Motor neuron (in vitro differentiated cells): ENCODE data around the gene HAGH. TPM values are rescaled to one million over a fixed set of nuclear protein-coding genes. Genes with fewer than 3 reads are reported as not detected.

Experiments used
- ATAC-seq, 8 experiments: fragments of 200-7000 bp; cut with Tn5 transposase; replicated peaks in 6 of 8; 2 replicates each; pipeline ENCODE4 v1.8.0; 2021; ENCODE audit warnings: mild to moderate bottlenecking in 8 of 8, moderate library complexity in 8 of 8
- H3K27ac ChIP-seq, 2 donors: fragments of 250-450 bp; sonication (Bioruptor Pico); 2 replicates each; pipeline ENCODE4 v1.9.0; 2021; ENCODE audit warnings: antibody characterized with exemption in 2 of 2, mild to moderate bottlenecking in 2 of 2, moderate library complexity in 1 of 2
- H3K4me1 ChIP-seq, 2 donors: fragments of 250-450 bp; sonication (Bioruptor Pico); replicated peaks in 1 of 2; 2 replicates each; pipeline ENCODE4 v1.6.1; 2021; ENCODE audit warnings: antibody characterized with exemption in 2 of 2, mild to moderate bottlenecking in 2 of 2, moderate library complexity in 1 of 2
- H3K4me3 ChIP-seq, 5 donors: fragments of 250-450 bp; sonication (Bioruptor Pico); 2 replicates each; pipeline ENCODE4 v1.9.0; 2021; ENCODE audit warnings: antibody characterized with exemption in 5 of 5, mild to moderate bottlenecking in 5 of 5, moderate library complexity in 4 of 5
- WGBS, 10 experiments: fragments of 450-650 bp; shearing (Covaris generic); methylation state at CpG; one replicate each; pipeline ENCODE4 v1.0.0; 2022; 5-methylcytosine and 5-hydroxymethylcytosine counted together
- in situ Hi-C, 9 experiments: fragments of 400-800 bp; cut with MboI; loops; one replicate each; pipeline ENCODE4 v1.15.0; 2021; ENCODE audit warnings: low sequenced_read_pairs in 9 of 9, low pct_unique_long_range_greater_than_20kb in 2 of 9; ENCODE audit not compliant: unreplicated experiment in 9 of 9
- total RNA-seq, 8 experiments: library from RNA; unstranded; fragments of 300-600 nt; gene quantifications; 2 replicates each; pipeline versions ENCODE4 v1.2.3 to v1.2.4, GENCODE V29; 2022

Gene HAGH
- total RNA-seq, 8 experiments from 2014 or later, result 27.8 to 67.6 (median 38.9) TPM

DNA sequence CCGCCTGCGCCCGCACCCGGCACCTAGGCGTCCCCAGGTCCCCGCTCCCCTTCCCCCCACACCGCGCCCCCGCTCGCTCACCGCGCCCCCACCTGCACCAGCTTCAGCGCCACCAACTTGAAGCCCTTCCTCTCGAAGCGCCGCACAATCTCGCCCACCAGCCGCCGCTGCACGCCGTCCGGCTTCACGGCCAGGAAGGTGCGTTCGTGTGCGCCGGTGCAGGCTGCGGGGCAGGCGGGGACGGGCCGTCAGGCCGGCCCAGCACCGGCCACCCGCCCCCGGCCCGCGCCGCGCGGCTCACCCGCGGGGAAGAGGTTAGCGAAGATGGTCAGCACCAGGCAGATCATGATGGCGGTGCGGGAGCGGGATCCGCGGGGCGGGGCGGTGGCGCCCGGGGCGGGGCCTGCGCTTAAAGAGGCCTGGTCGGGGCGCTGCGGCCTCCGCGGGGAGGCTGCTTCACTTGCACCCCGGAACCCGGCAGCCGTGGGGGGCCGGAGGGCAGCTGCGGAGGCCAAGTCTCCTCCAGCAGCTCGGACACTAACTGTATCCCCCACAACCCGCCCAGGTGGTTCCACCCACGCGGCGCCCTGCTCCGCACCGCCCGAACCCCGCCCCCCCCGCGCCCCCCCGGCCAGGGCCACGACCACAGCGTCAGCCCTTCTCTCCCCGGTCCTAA lies 55.3 kb downstream of the HAGH start, which contains the start of gene NME3:
TSS of gene NME3 (minus strand) at position 356 of the 676 bp plus-strand sequence. CDS start at position 347, 9 bp downstream.
- H3K4me3 ChIP-seq, result peak within 1 kb of the TSS; percentile 73 to 96 (median 84)
- peak within 1 kb of the TSS; percentile 93 to 95 for H3K27ac ChIP-seq
- H3K4me1 ChIP-seq, result peaks cover 16 to 17% of the 10 kb centered on the region in 2 donors
- WGBS, 10 experiments, result 0% methylated on average over 2 of the region's 79 CpGs; no CpG with 5 or more reads in 9 of the 10 experiments
- in situ Hi-C loops, result no loop called here
- ATAC-seq, result peak; percentile 18 to 49 (median 45)

DNA sequence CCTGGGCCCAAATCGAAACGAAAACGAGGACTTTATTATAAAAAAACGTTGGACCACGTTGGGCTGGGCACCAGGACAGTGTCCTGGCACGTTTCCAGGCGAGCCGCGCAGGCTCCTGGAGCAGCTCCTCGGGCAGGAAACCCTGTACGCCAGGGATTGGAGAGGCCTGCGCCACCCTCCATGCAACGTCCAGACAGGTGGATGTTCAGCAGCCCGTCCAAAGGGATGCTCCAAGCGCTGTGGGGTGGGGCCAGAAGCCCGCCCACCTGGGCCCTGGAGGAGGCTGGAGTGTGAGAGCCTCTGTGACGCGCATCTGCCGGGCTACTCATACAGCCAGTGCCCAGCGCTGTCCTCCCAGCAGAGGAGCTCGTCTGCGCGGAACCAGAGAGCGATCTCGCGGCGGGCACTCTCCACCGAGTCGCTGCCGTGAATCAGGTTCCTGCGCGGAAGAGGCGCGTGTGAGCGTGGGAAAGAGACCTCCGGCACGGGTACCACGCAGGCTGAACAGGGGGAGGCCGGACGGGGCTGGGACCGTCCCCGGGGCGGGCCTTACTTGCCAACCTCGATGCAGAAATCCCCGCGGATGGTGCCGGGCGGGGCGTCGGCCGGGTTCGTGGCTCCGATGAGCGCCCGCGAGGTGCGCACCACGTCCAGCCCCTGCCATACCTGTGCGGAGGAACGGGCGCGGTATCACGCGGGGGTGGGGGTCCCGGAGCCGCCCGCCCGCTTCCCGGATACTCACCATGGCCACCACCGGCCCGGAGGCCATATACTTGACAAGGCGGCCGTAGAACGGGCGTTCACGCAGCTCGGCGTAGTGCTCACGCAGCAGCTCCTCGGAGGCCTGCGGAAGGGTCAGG lies 56.1 kb downstream of the HAGH start:
- in situ Hi-C loops, result no loop called here
- Histone ChIP-seq H3K4me3 (peak overlapping the region; percentile 73 to 96 (median 84)), H3K27ac (peak overlapping the region; percentile 93 to 95), H3K4me1 (peaks cover 16 to 17% of the 10 kb centered on the region in 2 donors)
- ATAC-seq, result peak; percentile 1 to 14 (median 4)
- 0 to 100% (median 30%) methylated on average over 1 to 19 of the region's 81 CpGs; no CpG with 5 or more reads in 5 of the 10 experiments for WGBS, 10 experiments

DNA sequence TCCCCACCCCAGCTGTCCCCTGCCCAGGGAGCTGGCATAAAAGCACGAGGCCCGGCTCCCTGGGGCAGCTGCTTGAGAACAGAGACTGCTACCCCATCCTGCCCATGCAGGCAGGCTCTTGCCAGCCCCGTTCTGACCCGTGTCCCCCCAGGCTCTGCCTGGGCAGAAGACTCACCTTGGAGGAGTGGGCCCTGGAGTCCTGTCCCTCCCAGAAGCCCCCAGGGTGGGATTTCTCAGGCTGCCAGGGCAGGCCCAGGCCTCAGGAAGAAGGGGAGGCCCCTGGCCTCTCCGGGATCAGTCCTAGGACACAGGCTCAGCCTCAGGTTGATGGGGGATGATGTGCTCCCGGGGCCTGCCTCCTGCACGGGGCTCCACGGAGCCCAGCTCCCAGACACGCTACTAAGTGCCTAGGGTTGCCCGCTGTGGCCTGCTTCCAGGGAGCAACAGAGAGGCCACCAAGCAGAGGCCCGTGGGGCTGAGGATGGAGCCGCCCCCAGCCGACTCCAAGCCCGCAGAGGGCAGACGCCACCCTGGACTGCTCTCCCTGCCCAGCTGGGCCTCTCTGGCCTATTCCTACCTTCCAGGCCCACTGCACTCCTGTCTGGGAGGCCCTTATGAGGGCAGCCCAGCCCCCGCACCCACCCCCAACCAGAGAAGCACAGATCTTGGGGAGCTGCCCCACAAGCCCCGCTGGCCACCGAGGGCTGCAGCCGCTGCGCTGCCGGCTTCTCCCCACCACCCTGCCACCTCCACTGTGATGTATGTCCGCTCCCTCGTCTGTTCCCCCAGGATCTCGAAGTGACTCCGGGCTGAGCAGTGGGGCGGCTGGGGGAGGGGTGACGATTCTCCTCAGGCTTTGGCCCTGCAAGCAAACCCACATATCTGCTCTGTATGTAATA lies 57.0 kb downstream of the HAGH start:
- Histone ChIP-seq H3K27ac (no peak overlapping the region), H3K4me3 (peak overlapping the region in 4 of 5 donors; percentile 73 to 96 (median 88)), H3K4me1 (peaks cover 13 to 15% of the 10 kb centered on the region in 2 donors)
- in situ Hi-C loops, result no loop called here
- no peak for ATAC-seq
- 71 to 83% methylated on average over 1 to 3 of the region's 27 CpGs; no CpG with 5 or more reads in 8 of the 10 experiments for WGBS, 10 experiments

DNA sequence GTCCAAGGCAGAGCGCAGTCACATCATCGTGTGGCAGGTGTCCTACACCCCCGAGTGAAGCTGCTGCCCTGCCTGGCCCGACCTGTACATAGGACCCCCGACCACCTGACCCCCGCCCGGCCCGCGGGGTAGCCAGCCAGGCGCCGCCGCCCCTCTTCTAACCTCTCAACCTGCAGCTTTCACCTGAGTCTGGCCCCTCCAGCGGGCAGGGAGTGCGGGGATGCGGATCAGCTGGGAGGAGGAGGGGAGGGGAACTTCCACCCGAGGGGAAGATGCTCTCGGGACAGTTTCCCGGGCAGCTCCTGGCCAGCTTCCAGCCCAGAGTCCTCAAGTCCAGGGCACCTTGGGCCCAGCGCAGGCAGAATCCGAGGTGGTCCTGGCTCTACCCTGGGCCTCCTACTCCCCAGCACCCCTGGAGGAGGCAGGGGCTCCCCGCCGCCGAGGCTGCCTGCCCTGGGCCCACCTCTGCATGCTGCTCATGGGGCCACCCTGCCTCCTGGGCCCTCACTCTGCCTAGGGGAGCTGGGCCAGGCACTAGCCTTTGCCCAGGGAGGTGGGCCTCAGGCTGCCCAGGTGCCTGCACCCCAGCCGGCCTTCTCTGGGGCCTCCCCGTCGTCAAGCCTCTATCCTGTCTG lies 57.7 kb downstream of the HAGH start:
- no CpG with 5 or more reads among the region's 26 CpGs for WGBS, 10 experiments
- no peak overlapping the region for H3K4me3 ChIP-seq
- in situ Hi-C loops, result no loop called here
- H3K4me1 ChIP-seq, result peaks cover 6 to 7% of the 10 kb centered on the region in 2 donors
- no peak for ATAC-seq
- no peak overlapping the region for H3K27ac ChIP-seq

DNA sequence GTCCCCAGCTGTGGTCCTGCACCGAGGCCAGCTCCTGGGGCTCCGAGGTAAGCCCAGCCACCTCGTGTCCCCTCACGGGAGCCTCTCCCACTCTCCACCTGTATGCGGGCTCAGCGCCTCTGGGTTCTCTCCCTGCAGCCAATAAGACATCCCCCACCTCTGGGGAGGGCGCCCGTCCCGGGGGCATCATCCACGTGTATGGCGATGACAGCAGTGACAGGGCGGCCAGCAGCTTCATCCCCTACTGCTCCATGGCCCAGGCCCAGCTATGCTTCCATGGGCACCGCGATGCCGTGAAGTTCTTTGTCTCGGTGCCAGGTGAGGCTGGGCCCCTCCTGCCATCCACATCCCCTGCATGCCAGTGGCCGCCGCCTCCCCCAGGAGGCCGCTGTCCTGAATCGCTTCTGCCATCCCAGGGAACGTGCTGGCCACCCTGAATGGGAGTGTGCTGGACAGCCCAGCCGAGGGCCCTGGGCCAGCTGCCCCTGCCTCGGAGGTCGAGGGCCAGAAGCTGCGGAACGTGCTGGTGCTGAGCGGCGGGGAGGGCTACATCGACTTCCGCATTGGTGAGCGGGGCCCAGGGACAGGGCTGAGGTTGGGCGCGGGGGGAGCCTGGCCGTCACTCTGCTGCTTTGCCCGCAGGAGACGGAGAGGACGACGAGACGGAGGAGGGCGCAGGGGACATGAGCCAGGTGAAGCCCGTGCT lies 58.4 kb downstream of the HAGH start:
- WGBS, 10 experiments, result 92 to 94% methylated on average over 3 to 5 of the region's 41 CpGs; no CpG with 5 or more reads in 8 of the 10 experiments
- in situ Hi-C loops, result no loop called here

DNA sequence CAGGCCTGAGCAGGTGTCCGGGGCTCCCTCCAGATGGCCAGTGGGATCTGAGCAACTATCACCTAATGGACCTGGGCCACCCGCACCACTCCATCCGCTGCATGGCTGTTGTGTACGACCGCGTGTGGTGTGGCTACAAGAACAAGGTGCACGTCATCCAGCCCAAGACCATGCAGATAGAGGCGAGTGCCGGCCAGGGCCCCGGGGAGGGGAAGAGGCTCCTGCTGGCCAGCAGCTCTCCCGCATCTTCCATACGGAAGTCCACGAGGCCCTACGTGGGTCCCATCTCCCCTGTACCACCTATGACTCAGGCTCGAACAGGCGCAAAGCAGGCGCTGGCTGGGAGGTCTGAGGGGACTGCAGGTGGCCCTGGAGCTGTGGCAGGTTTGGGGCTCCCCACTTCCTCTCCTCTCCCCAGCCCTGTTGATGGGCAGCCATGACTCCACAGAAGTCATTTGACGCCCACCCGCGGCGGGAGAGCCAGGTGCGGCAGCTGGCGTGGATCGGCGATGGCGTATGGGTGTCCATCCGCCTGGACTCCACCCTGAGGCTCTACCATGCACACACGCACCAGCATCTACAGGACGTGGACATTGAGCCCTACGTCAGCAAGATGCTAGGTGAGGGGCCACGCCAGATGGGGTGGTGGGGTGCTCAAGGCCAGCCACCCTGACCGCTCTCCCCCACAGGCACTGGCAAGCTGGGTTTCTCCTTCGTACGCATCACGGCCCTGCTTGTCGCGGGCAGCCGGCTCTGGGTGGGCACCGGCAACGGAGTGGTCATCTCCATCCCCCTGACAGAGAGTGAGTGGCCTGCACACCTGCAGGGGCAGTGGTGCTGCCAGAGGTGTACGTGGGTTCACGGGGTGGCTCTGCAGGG lies 59.3 kb downstream of the HAGH start:
- Histone ChIP-seq H3K27ac (no peak overlapping the region), H3K4me3 (no peak overlapping the region), H3K4me1 (peaks cover 6 to 7% of the 10 kb centered on the region in 2 donors)
- in situ Hi-C loops, result no loop called here
- ATAC-seq, result no peak
- 91 to 100% (median 100%) methylated on average over 1 to 4 of the region's 42 CpGs; no CpG with 5 or more reads in 6 of the 10 experiments for WGBS, 10 experiments

More for the DNA sequence above, 58.4 kb downstream of the HAGH start:
- H3K4me1 ChIP-seq, result peaks cover 6 to 7% of the 10 kb centered on the region in 2 donors
- ATAC-seq, result no peak
- H3K27ac ChIP-seq, result no peak overlapping the region
- H3K4me3 ChIP-seq, result no peak overlapping the region

DNA sequence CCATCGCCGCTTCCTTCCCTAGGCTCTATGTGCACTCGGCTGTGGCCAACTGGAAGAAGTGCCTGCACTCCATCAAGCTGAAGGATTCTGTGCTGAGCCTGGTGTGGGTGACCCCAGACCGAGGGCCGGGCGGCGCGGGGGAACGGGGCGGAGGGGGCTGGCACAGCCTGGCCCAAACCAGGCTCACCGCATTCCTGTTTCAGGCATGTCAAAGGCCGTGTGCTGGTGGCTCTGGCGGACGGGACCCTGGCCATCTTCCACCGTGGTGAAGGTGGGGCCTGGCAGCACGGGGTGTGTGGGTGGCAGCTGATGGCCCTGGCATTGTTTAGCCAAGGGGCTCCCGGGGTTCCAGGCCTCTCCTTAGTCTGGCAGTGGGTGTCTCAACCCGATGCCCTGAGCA lies 59.9 kb downstream of the HAGH start:
- no peak for ATAC-seq
- in situ Hi-C loops, result no loop called here
- H3K4me3 ChIP-seq, result no peak overlapping the region
- H3K4me1 ChIP-seq, result peaks cover 6 to 7% of the 10 kb centered on the region in 2 donors
- no peak overlapping the region for H3K27ac ChIP-seq
- WGBS, 10 experiments, result 100% methylated on average over 1 of the region's 18 CpGs; no CpG with 5 or more reads in 9 of the 10 experiments

DNA sequence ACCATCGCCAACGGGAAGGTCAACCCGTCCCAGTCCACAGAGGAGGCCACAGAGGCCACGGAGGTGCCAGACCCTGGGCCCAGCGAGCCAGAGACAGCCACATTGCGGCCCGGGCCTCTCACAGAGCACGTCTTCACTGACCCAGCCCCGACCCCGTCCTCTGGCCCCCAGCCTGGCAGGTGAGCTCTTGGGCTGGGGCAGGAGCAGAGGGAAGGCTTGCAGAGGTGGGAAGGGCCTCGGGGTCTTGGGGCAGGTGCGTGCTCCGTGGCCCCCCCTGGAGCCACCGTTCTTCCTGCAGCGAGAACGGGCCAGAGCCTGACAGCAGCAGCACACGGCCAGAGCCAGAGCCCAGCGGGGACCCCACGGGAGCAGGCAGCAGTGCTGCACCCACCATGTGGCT lies 60.4 kb downstream of the HAGH start:
- 90% methylated on average over 5 of the region's 19 CpGs; no CpG with 5 or more reads in 9 of the 10 experiments for whole genome bisulfite sequencing, 10 experiments
- ATAC-seq, result no peak
- H3K27ac ChIP-seq, result no peak overlapping the region
- in situ Hi-C loops, result no loop called here
- H3K4me1 ChIP-seq, result peaks cover 6 to 7% of the 10 kb centered on the region in 2 donors
- H3K4me3 ChIP-seq, result no peak overlapping the region

DNA sequence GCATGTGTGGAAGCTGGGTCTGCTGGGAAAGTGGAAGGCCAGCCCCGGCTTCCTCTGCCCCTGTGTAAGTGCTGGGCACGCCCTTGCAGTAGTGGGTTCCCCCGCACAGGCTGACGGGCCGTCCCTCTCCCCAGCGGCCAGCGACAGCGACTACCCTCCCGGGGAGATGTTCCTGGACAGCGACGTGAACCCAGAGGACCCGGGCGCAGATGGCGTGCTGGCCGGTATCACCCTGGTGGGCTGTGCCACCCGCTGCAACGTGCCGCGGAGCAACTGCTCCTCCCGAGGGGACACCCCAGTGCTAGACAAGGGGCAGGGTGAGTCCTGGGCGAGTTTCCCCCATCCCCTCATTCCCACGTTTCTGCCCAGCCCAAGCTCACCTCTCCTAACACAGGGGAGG lies 60.8 kb downstream of the HAGH start:
- in situ Hi-C loops, result no loop called here
- H3K4me3 ChIP-seq, result no peak overlapping the region
- peaks cover 6 to 7% of the 10 kb centered on the region in 2 donors for H3K4me1 ChIP-seq
- WGBS, 10 experiments, result 60 to 95% methylated on average over 2 to 9 of the region's 22 CpGs; no CpG with 5 or more reads in 8 of the 10 experiments
- no peak for ATAC-seq
- no peak overlapping the region for H3K27ac ChIP-seq

DNA sequence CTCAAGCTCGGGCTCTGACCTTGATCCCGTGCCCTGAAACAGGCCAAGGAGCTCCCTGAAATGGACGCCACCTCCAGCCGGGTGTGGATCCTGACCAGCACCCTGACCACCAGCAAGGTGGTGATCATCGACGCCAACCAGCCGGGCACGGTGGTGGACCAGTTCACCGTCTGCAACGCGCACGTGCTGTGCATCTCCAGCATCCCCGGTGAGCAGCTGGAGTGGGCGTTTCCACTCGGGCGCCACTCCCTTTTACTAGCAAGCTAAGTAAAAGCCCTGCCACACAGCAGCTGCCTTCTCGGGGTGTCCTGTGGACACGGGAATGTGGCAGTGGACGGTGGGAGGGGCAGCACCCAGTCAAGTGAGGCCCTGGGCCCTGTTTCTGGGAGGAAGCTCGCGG lies 61.7 kb downstream of the HAGH start:
- 90 to 94% (median 91%) methylated on average over 3 to 8 of the region's 21 CpGs; no CpG with 5 or more reads in 7 of the 10 experiments for WGBS, 10 experiments
- in situ Hi-C loops, result no loop called here
- H3K4me3 ChIP-seq, result no peak overlapping the region
- no peak overlapping the region for H3K27ac ChIP-seq
- ATAC-seq, result no peak
- no peaks in the 10 kb centered on the region for H3K4me1 ChIP-seq
